RWPE2 (cell line): Measurements from ENCODE around the gene MADD.

Source experiments
- ATAC-seq: fragments of 200-7000 bp; cut with Tn5 transposase; 3 replicates; pipeline ENCODE4 v1.9.1; 2021; ENCODE audit warnings: low read depth
- DNase-seq: peaks from one replicate; pipeline ENCODE4 v3.0.0-alpha.2; 2020; ENCODE audit warnings: low spot score
- H3K27ac ChIP-seq: fragments of 450-650 bp; 2 replicates; pipeline ENCODE4 v1.5.1; 2017; ENCODE audit warnings: mild to moderate bottlenecking; ENCODE audit not compliant: poor library complexity, severe bottlenecking
- H3K27me3 ChIP-seq: fragments of 250-450 bp; sonication (Bioruptor Pico); 2 replicates; pipeline ENCODE4 v1.5.1; 2021; ENCODE audit warnings: mild to moderate bottlenecking, moderate library complexity; ENCODE audit not compliant: insufficient read depth, poor library complexity, severe bottlenecking
- H3K36me3 ChIP-seq: fragments of 250-450 bp; sonication (Bioruptor Pico); 2 replicates; pipeline ENCODE4 v1.5.1; 2020; ENCODE audit warnings: low read depth, mild to moderate bottlenecking, moderate library complexity
- H3K4me1 ChIP-seq: fragments of 250-450 bp; sonication (Bioruptor Pico); 2 replicates; pipeline ENCODE4 v1.5.1; 2021; ENCODE audit warnings: mild to moderate bottlenecking, moderate library complexity; ENCODE audit not compliant: insufficient read depth, poor library complexity, severe bottlenecking
- H3K4me3 ChIP-seq: fragments of 250-450 bp; sonication (Bioruptor Pico); 2 replicates; pipeline ENCODE4 v1.5.1; 2021; ENCODE audit warnings: mild to moderate bottlenecking, moderate library complexity; ENCODE audit not compliant: severe bottlenecking
- H3K9me3 ChIP-seq: fragments of 250-450 bp; sonication (Bioruptor Pico); 2 replicates; pipeline ENCODE4 v1.5.1; 2021; ENCODE audit warnings: mild to moderate bottlenecking, moderate library complexity; ENCODE audit not compliant: severe bottlenecking
- CTCF ChIP-seq: fragments of 450-650 bp; IDR thresholded peaks from one replicate; pipeline ENCODE4 v1.5.1; 2017; ENCODE audit warnings: mild to moderate bottlenecking, moderate library complexity; ENCODE audit not compliant: poor library complexity, severe bottlenecking

Gene MADD

DNA sequence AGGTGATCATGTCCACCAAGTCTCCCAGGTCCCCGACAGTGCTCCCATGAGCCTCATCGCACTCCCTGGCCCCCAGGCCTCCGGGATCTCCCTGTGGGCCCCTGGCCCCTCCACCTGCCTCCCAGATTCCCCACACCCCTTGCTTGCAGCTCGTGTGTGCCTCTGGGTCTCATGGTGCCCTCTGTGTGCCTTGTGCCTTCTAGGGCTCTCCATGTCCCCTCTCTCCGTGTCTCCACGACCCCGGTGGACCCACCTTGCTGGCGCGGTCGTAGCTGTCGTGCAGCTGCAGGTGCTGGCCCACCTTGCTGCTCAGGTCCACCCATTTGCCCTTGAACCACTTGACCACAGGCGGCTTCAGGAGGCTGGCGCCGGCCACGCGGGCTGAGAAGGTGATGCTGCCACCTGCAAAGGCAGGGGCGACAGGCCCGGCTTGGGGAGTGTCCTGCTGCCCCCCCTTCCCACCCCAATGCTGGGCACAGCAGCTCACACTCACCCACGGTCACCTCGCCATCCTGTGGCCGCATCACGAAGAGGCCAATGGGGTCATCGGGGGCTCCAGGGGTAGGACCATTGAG, 79.7 kb downstream of the MADD start:
- no peaks in the 10 kb centered on the region for H3K4me1 ChIP-seq
- H3K27ac ChIP-seq: no peak overlapping the region
- no peaks in the 10 kb centered on the region for H3K9me3 ChIP-seq
- H3K27me3 ChIP-seq: no peaks in the 10 kb centered on the region
- no peak for TF ChIP-seq CTCF
- ATAC-seq (no peak), DNase-seq (no peak)
- H3K36me3 ChIP-seq: no peaks in the 10 kb centered on the region
- no peak overlapping the region for H3K4me3 ChIP-seq

DNA sequence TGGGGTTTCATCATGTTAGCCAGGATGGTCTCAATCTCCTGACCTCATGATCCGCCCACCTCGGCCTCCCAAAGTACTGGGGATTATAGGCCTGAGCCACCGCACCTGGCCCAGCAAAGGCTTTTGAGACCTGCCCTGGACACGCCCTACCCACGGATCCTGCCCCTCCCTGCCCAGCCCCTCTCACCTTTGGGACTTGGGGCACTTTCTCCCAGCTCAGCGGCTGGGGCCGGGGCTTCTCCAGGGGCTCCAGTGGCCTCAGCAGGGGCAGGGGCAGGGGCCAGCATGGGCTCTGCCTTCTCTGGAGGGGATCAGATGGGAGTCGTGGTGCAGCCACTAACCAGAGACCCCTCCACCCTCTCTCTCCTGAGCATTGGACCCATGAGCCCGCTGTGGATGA, 80.4 kb downstream of the MADD start:
- DNase-seq (no peak), ATAC-seq (no peak)
- H3K9me3 ChIP-seq: no peaks in the 10 kb centered on the region
- H3K4me1 ChIP-seq: no peaks in the 10 kb centered on the region
- no peak for TF ChIP-seq CTCF
- H3K36me3 ChIP-seq: no peaks in the 10 kb centered on the region
- no peak overlapping the region for H3K4me3 ChIP-seq
- no peaks in the 10 kb centered on the region for H3K27me3 ChIP-seq
- H3K27ac ChIP-seq: no peak overlapping the region

GRCh38 chr11:47351156-47352126, 81.5 kb downstream of the MADD start:
- Histone ChIP-seq H3K27me3 (no peaks in the 10 kb centered on the region), H3K36me3 (no peaks in the 10 kb centered on the region), H3K9me3 (no peaks in the 10 kb centered on the region), H3K4me3 (no peak overlapping the region), H3K4me1 (no peaks in the 10 kb centered on the region), H3K27ac (no peak overlapping the region)
- no peak for ATAC-seq
- no peak for TF ChIP-seq CTCF
- DNase-seq: no peak

DNA sequence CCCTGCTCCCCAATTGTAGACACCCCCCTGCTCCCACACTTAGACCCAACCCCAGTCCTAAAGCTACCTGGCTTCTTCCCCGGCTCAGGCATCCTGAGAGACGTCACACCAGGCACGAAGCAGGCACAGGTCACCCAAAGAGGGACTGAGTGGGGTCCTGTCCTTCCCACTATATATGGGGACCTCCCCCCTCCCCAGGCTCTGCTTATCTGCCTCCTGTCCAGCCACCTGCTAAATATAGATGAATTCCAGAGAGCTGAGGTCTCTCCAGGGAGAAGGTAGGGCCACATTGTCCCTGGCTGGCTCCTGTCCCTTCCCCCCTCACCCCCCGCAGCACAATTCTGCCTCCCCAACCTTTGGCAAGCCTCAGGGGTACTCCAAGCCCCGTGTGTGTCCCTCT, 82.6 kb downstream of the MADD start, which contains the start of gene MYBPC3:
TSS of gene MYBPC3 (minus strand) at position 147 of the 400 bp plus-strand sequence. CDS start at position 92, 55 bp downstream.
- ATAC-seq (no peak), DNase-seq (no peak)
- Histone ChIP-seq H3K4me3 (no peak within 1 kb of the TSS), H3K9me3 (no peaks in the 10 kb centered on the region), H3K27ac (no peak within 1 kb of the TSS), H3K27me3 (no peaks in the 10 kb centered on the region), H3K4me1 (no peaks in the 10 kb centered on the region), H3K36me3 (no peaks in the 10 kb centered on the region)
- TF ChIP-seq CTCF: no peak
